HG03432 (cell line): Measurements from ENCODE around the gene EVI5L.
"Not testable (repeated sequence)": the region's sequence is repeated elsewhere in the genome, so short reads cannot be mapped to it uniquely, and the experiment has no call there.

Experiments used
- ATAC-seq: cut with Tn5 transposase; IDR thresholded peaks from one replicate; pipeline ENCODE4 v1.9.1; 2021; ENCODE audit warnings: mild to moderate bottlenecking, moderate library complexity; ENCODE audit not compliant: unreplicated experiment

The EVI5L gene

GRCh38 chr19:7845390-7846154 is 15.6 kb downstream of the EVI5L start:
- ATAC-seq, result no peak

GRCh38 chr19:7846155-7846646 is 16.2 kb downstream of the EVI5L start:
- no peak for ATAC-seq

- ATAC-seq, result no peak
Observed at GRCh38 chr19:7847664-7848063, 17.6 kb downstream of the EVI5L start.

GRCh38 chr19:7848779-7849457 is 18.9 kb downstream of the EVI5L start:
- no peak for ATAC-seq

GRCh38 chr19:7849631-7849999 is 19.6 kb downstream of the EVI5L start:
- no peak for ATAC-seq

GRCh38 chr19:7850000-7850813 is 20.2 kb downstream of the EVI5L start:
- ATAC-seq, result no peak

GRCh38 chr19:7850945-7851622 is 21.1 kb downstream of the EVI5L start:
- ATAC-seq, result no peak

GRCh38 chr19:7851623-7852500 is 21.8 kb downstream of the EVI5L start:
- ATAC-seq, result no peak

- ATAC-seq, result no peak
Observed at GRCh38 chr19:7852851-7853769, 23.1 kb downstream of the EVI5L start.

GRCh38 chr19:7853770-7854128 is 23.7 kb downstream of the EVI5L start:
- ATAC-seq, result no peak

- no peak for ATAC-seq
Observed at GRCh38 chr19:7855426-7856108, 25.5 kb downstream of the EVI5L start.

GRCh38 chr19:7856109-7856591 is 26.1 kb downstream of the EVI5L start:
- no peak for ATAC-seq

GRCh38 chr19:7856679-7857663 is 27.0 kb downstream of the EVI5L start:
- no peak for ATAC-seq

- ATAC-seq, result no peak
Observed at GRCh38 chr19:7857727-7858108, 27.7 kb downstream of the EVI5L start.

- no peak for ATAC-seq
Observed at GRCh38 chr19:7858109-7858770, 28.2 kb downstream of the EVI5L start.

- not testable (repeated sequence) for ATAC-seq
Observed at GRCh38 chr19:7859087-7859486, 29.1 kb downstream of the EVI5L start.
